HepG2 (cell line): Measurements from ENCODE around the gene APOA1. TPM values are rescaled to one million over a fixed set of nuclear protein-coding genes. Genes with fewer than 3 reads are reported as not detected.

Experiments used
- ARID4A ChIP-seq: sonication (generic); formaldehyde crosslinking; IDR thresholded peaks from 2 replicates; pipeline ENCODE4 v1.5.0; 2020; ENCODE audit warnings: mild to moderate bottlenecking, missing genetic modification reagents, borderline replicate concordance
- EZH2 ChIP-seq: conservative IDR thresholded peaks from 2 replicates; pipeline ENCODE4 v1.6.1; 2012; ENCODE audit warnings: mild to moderate bottlenecking, low read depth, low read length, moderate library complexity
- MZF1 ChIP-seq: sonication (generic); formaldehyde crosslinking; IDR thresholded peaks from 2 replicates; pipeline ENCODE4 v1.8.1; 2023; ENCODE audit warnings: mild to moderate bottlenecking, missing genetic modification reagents, borderline replicate concordance
- NR2C2 ChIP-seq: sonication (generic); formaldehyde crosslinking; IDR thresholded peaks from 2 replicates; pipeline ENCODE4 v1.4.0; 2020; ENCODE audit warnings: missing genetic modification reagents, mild to moderate bottlenecking, moderate library complexity, borderline replicate concordance
- NR2F6 ChIP-seq, 2 experiments: IDR thresholded peaks; 2 replicates each; pipeline ENCODE4 v1.6.1; 2016; ENCODE audit warnings: antibody characterized with exemption in 1 of 2, mild to moderate bottlenecking in 1 of 2
- RBM22 ChIP-seq: fragments of 200-400 bp; formaldehyde crosslinking; optimal IDR thresholded peaks from 2 replicates; pipeline ENCODE3; 2017; ENCODE audit warnings: mild to moderate bottlenecking, low read length, moderate library complexity
- RORA ChIP-seq: sonication (generic); formaldehyde crosslinking; IDR thresholded peaks from 2 replicates; pipeline ENCODE4 v1.5.0; 2020; ENCODE audit warnings: mild to moderate bottlenecking, missing genetic modification reagents, moderate library complexity
- U2AF2 ChIP-seq: fragments of 200-400 bp; formaldehyde crosslinking; IDR thresholded peaks from 2 replicates; pipeline ENCODE4 v1.6.1; 2017; ENCODE audit warnings: low read depth, mild to moderate bottlenecking, low read length
- ZNF256 ChIP-seq: sonication (generic); formaldehyde crosslinking; conservative IDR thresholded peaks from 2 replicates; pipeline ENCODE4 v1.4.0; 2020; ENCODE audit warnings: missing genetic modification reagents
- ZNF362 ChIP-seq: sonication (generic); formaldehyde crosslinking; IDR thresholded peaks from 2 replicates; pipeline ENCODE4 v1.4.0; 2020; ENCODE audit warnings: missing genetic modification reagents, mild to moderate bottlenecking, borderline replicate concordance
- ZNF766 ChIP-seq: sonication (generic); formaldehyde crosslinking; IDR thresholded peaks from 2 replicates; pipeline ENCODE4 v1.5.0; 2020; ENCODE audit warnings: missing genetic modification reagents, borderline replicate concordance
- ZNF773 ChIP-seq: sonication (generic); formaldehyde crosslinking; IDR thresholded peaks from 2 replicates; pipeline ENCODE4 v1.4.0; 2020; ENCODE audit warnings: missing genetic modification reagents, borderline replicate concordance
- ZNF782 ChIP-seq: sonication (generic); formaldehyde crosslinking; IDR thresholded peaks from 2 replicates; pipeline ENCODE4 v1.4.0; 2020; ENCODE audit warnings: missing genetic modification reagents, mild to moderate bottlenecking, borderline replicate concordance
- ZNF883 ChIP-seq: sonication (generic); formaldehyde crosslinking; IDR thresholded peaks from 2 replicates; pipeline ENCODE4 v1.5.1; 2020; ENCODE audit warnings: mild to moderate bottlenecking, missing genetic modification reagents; ENCODE audit errors: not compliant biosample characterization
- polyA plus RNA-seq, 8 experiments: library from polyadenylated mRNA; depleted of rRNA in 3 of 8; stranded (reverse) in 7 of 8; unstranded in 1 of 8; fragments of >200 nt; fragmentation: Illumina TruSeq in 4 of 8; extraction: Trizol in 4 of 8; gene quantifications; 2 replicates each; pipeline versions ENCODE4 v1.2.1 to v1.2.3, GENCODE V29; 2011 to 2016; ENCODE audit warnings: low read depth in 4 of 8, missing spikeins in 1 of 8, mixed read lengths in 1 of 8; ENCODE audit not compliant: insufficient read depth in 1 of 8
- total RNA-seq, 5 experiments: library from RNA; depleted of rRNA; stranded (reverse); fragments of >200 nt; fragmentation: Illumina TruSeq; extraction: Trizol; gene quantifications; 2 replicates each; pipeline ENCODE4 v1.2.3, GENCODE V29; 2016; ENCODE audit warnings: low read depth in 1 of 5

APOA1 gene
- total and polyA plus RNA-seq, 2 of the 13 experiments (the other 11 are each of a cell fraction or from before 2014, with no cell fraction given): 1,973 to 5,485 TPM

GRCh38 chr11:116791002-116791812, 46.2 kb downstream of the APOA1 start (continued):
- TF ChIP-seq ZNF362 (CRISPR knock-in tag) (0 out of 2 replicates have a peak, but pooled peaks have one; percentile 27), U2AF2 (no peak), NR2F6 (IDR thresholded peaks at IDR 0.05) (peak; percentile 52; the same call in 1 of the 2 replicates), NR2F6 (CRISPR knock-in tag; IDR thresholded peaks at IDR 0.05) (peak; percentile 70), ZNF256 (CRISPR knock-in tag) (no peak), ZNF782 (CRISPR knock-in tag) (peak; percentile 86; the same call in 1 of the 2 replicates), NR2C2 (CRISPR knock-in tag) (peak; percentile 58; the same call in 1 of the 2 replicates), ARID4A (CRISPR knock-in tag) (peak; percentile 79), ZNF883 (CRISPR knock-in tag) (no peak), RBM22 (peak; percentile 17), ZNF773 (CRISPR knock-in tag) (no peak; the same call in 1 of the 2 replicates), RORA (CRISPR knock-in tag) (no peak), EZH2 (no peak), MZF1 (no peak), ZNF766 (0 out of 2 replicates have a peak, but pooled peaks have one; percentile 24)
